H1 (cell line): ENCODE results near the gene CPNE5. TPM values are rescaled to one million over a fixed set of nuclear protein-coding genes. Genes with fewer than 3 reads are reported as not detected.

ENCODE experiments used
- CTCF ChIA-PET: fragments of 300-600 bp; sonication (Branson Sonifier 250); formaldehyde crosslinking; loops from one replicate; lab custom pipeline; 2021; ENCODE audit not compliant: partially characterized antibody; lab: Charles Lee
- POLR2A ChIA-PET: fragments of 300-600 bp; sonication (Branson Sonifier 250); formaldehyde crosslinking; loops from one replicate; lab custom pipeline; 2021; ENCODE audit warnings: inconsistent platforms; ENCODE audit not compliant: partially characterized antibody; lab: Charles Lee
- DNase-seq, 2 experiments: peaks; one replicate each; pipeline versions ENCODE4 v3.0.0 to v3.0.0-alpha.2; 2010 to 2022; ENCODE audit warnings: low spot score in 2 of 2, low read depth in 1 of 2, mixed read lengths in 1 of 2
- FAIRE-seq: peaks from 2 replicates; lab custom pipeline; 2011; peaks lifted over from hg19 to GRCh38; lab: Jason Lieb, UNC
- H2AFZ ChIP-seq: 2 replicates; pipeline ENCODE4 v1.8.1; 2012; ENCODE audit warnings: low read length, inconsistent platforms
- H2AK5ac ChIP-seq: 2 replicates; pipeline ENCODE4 v1.6.1; 2013; ENCODE audit warnings: low read depth, low read length
- H2BK120ac ChIP-seq: replicated peaks from 2 replicates; pipeline ENCODE3; 2013; ENCODE audit warnings: low read depth, low read length, inconsistent platforms
- H2BK12ac ChIP-seq: 2 replicates; pipeline ENCODE4 v1.6.1; 2013; ENCODE audit warnings: low read depth, low read length
- H2BK15ac ChIP-seq: 2 replicates; pipeline ENCODE4 v1.6.1; 2013; ENCODE audit warnings: low read length
- H2BK20ac ChIP-seq: 2 replicates; pipeline ENCODE4 v1.6.1; 2013; ENCODE audit warnings: low read length
- H2BK5ac ChIP-seq: 2 replicates; pipeline ENCODE4 v1.6.1; 2013; ENCODE audit warnings: low read depth, low read length
- H3K14ac ChIP-seq: 2 replicates; pipeline ENCODE4 v1.6.1; 2013; ENCODE audit warnings: inconsistent platforms; ENCODE audit not compliant: insufficient read length
- H3K18ac ChIP-seq: 2 replicates; pipeline ENCODE4 v1.6.1; 2013; ENCODE audit warnings: low read length; ENCODE audit errors: extremely low read depth
- H3K23ac ChIP-seq: 2 replicates; pipeline ENCODE4 v1.6.1; 2013; ENCODE audit warnings: inconsistent platforms; ENCODE audit not compliant: insufficient read length
- H3K23me2 ChIP-seq: 2 replicates; pipeline ENCODE4 v1.6.1; 2013; ENCODE audit warnings: low read depth, low read length
- H3K27ac ChIP-seq: 2 replicates; pipeline ENCODE4 v1.6.1; 2011; ENCODE audit warnings: low read depth, low read length, inconsistent platforms
- H3K27me3 ChIP-seq, 4 experiments: replicated peaks in 1 of 4; 1 replicate in 1 of 4; 2 replicates in 3 of 4; pipeline versions ENCODE4 v1.6.1 to v1.8.1; 2011 to 2013; ENCODE audit warnings: low read length in 3 of 4, mild to moderate bottlenecking in 3 of 4, inconsistent platforms in 2 of 4, mixed read lengths in 2 of 4, moderate library complexity in 1 of 4; ENCODE audit not compliant: control insufficient read depth in 3 of 4, insufficient read depth in 3 of 4; ENCODE audit errors: extremely low read depth in 1 of 4
- H3K36me3 ChIP-seq, 4 experiments: 2 replicates each; pipeline versions ENCODE4 v1.6.1 to v1.8.1; 2011 to 2013; ENCODE audit warnings: mild to moderate bottlenecking in 4 of 4, low read length in 3 of 4, moderate library complexity in 2 of 4, control low read depth in 1 of 4, inconsistent platforms in 1 of 4; ENCODE audit not compliant: insufficient read depth in 4 of 4, control insufficient read depth in 2 of 4
- H3K4ac ChIP-seq: replicated peaks from 2 replicates; pipeline ENCODE3; 2013; ENCODE audit warnings: low read length, low read depth, mixed read lengths, inconsistent platforms; ENCODE audit not compliant: insufficient read length
- H3K4me1 ChIP-seq, 4 experiments: replicated peaks in 1 of 4; 1 replicate in 1 of 4; 2 replicates in 3 of 4; pipeline versions ENCODE4 v1.6.1 to v1.8.1; 2011 to 2013; ENCODE audit warnings: low read length in 3 of 4, inconsistent platforms in 2 of 4, mixed read lengths in 1 of 4; ENCODE audit not compliant: insufficient read depth in 4 of 4, control insufficient read depth in 3 of 4
- H3K4me2 ChIP-seq, 2 experiments: 2 replicates each; pipeline versions ENCODE4 v1.6.1 to v1.8.1; 2011 to 2013; ENCODE audit warnings: low read depth in 2 of 2, low read length in 2 of 2, control low read depth in 1 of 2, inconsistent platforms in 1 of 2, mild to moderate bottlenecking in 1 of 2; ENCODE audit not compliant: insufficient read depth in 1 of 2
- H3K4me3 ChIP-seq, 4 experiments: fragments of 200-600, 300-600 bp in 1 of 4; sonication (generic), shearing (Covaris generic), sonication (Bioruptor Twin) in 1 of 4; 2 replicates each; pipeline versions ENCODE4 v1.5.1 to v1.8.1; 2011 to 2016; ENCODE audit warnings: low read length in 4 of 4, low read depth in 3 of 4, control low read depth in 2 of 4, inconsistent platforms in 2 of 4, mild to moderate bottlenecking in 2 of 4, mixed read lengths in 1 of 4, moderate library complexity in 1 of 4; ENCODE audit not compliant: insufficient read depth in 2 of 4; ENCODE audit errors: extremely low read depth in 1 of 4
- H3K56ac ChIP-seq: replicated peaks from 2 replicates; pipeline ENCODE3; 2013; ENCODE audit warnings: low read depth, mild to moderate bottlenecking, mixed read lengths, low read length, inconsistent platforms; ENCODE audit not compliant: insufficient read length
- H3K79me1 ChIP-seq: 2 replicates; pipeline ENCODE4 v1.6.1; 2013; ENCODE audit warnings: low read depth, low read length, control low read depth
- H3K79me2 ChIP-seq, 2 experiments: 2 replicates each; pipeline versions ENCODE4 v1.6.1 to v1.8.1; 2012 to 2013; ENCODE audit warnings: low read length in 2 of 2, mild to moderate bottlenecking in 2 of 2, inconsistent platforms in 1 of 2; ENCODE audit not compliant: insufficient read depth in 2 of 2, control insufficient read depth in 1 of 2
- H3K9ac ChIP-seq, 4 experiments: replicated peaks in 1 of 4; 1 replicate in 1 of 4; 2 replicates in 3 of 4; pipeline versions ENCODE4 v1.6.1 to v1.8.1; 2011 to 2013; ENCODE audit warnings: low read depth in 3 of 4, low read length in 3 of 4, control low read depth in 2 of 4, mild to moderate bottlenecking in 2 of 4, moderate library complexity in 2 of 4, inconsistent platforms in 1 of 4; ENCODE audit errors: extremely low read depth in 1 of 4
- H3K9me3 ChIP-seq, 2 experiments: 2 replicates each; pipeline versions ENCODE4 v1.6.1 to v1.8.1; 2012 to 2013; ENCODE audit warnings: mild to moderate bottlenecking in 2 of 2, moderate library complexity in 2 of 2, control low read depth in 1 of 2, inconsistent platforms in 1 of 2, low read depth in 1 of 2, low read length in 1 of 2, mixed read lengths in 1 of 2; ENCODE audit not compliant: insufficient read depth in 2 of 2
- H4K20me1 ChIP-seq, 2 experiments: replicated peaks in 1 of 2; 2 replicates each; pipeline versions ENCODE3 to v1.8.1; 2011 to 2013; ENCODE audit warnings: inconsistent platforms in 2 of 2, low read length in 2 of 2, mild to moderate bottlenecking in 1 of 2; ENCODE audit not compliant: insufficient read depth in 2 of 2, control insufficient read depth in 1 of 2
- H4K5ac ChIP-seq: 2 replicates; pipeline ENCODE4 v1.6.1; 2013; ENCODE audit warnings: low read length, low read depth, mixed read lengths, inconsistent platforms; ENCODE audit not compliant: insufficient read length
- H4K8ac ChIP-seq: 2 replicates; pipeline ENCODE4 v1.8.0; 2013; ENCODE audit warnings: mild to moderate bottlenecking, moderate library complexity, low read length, inconsistent platforms; ENCODE audit not compliant: insufficient read depth; ENCODE audit errors: extremely low read depth
- H4K91ac ChIP-seq: replicated peaks from 2 replicates; pipeline ENCODE3; 2013; ENCODE audit warnings: low read length, mixed read lengths, inconsistent platforms; ENCODE audit not compliant: insufficient read length
- CBX5 ChIP-seq: fragments of 300-800, 300-1000 bp; sonication (generic); IDR thresholded peaks from 2 replicates; pipeline ENCODE4 v1.7.1; 2016; ENCODE audit warnings: antibody characterized with exemption, low read length, low read depth
- CBX8 ChIP-seq: fragments of 300-800, 300-1000 bp; sonication (generic); IDR thresholded peaks from 2 replicates; pipeline ENCODE4 v1.7.1; 2016; ENCODE audit warnings: low read depth, low read length, borderline replicate concordance
- CTBP2 ChIP-seq: IDR thresholded peaks from 2 replicates; pipeline ENCODE4 v1.7.0; 2011; ENCODE audit warnings: borderline replicate concordance, mild to moderate bottlenecking, moderate library complexity, mixed read lengths, low read length; ENCODE audit not compliant: insufficient read depth, insufficient read length
- EZH2 ChIP-seq: fragments of 200-600 bp; sonication (generic); IDR thresholded peaks from 2 replicates; pipeline ENCODE4 v1.7.1; 2012; ENCODE audit warnings: low read depth, mild to moderate bottlenecking, moderate library complexity, low read length, inconsistent platforms; ENCODE audit not compliant: severe bottlenecking
- JUND ChIP-seq: IDR thresholded peaks from 2 replicates; pipeline ENCODE4 v1.6.1; 2011; ENCODE audit warnings: mild to moderate bottlenecking, improper control_type of control experiment, low read length
- NRF1 ChIP-seq: IDR thresholded peaks from 2 replicates; pipeline ENCODE4 v1.6.1; 2011; ENCODE audit warnings: mild to moderate bottlenecking, low read depth, low read length, improper control_type of control experiment
- RNF2 ChIP-seq: fragments of 200-900, 300-1000 bp; sonication (generic); IDR thresholded peaks from 2 replicates; pipeline ENCODE4 v1.7.1; 2016; ENCODE audit warnings: borderline replicate concordance, low read depth, mild to moderate bottlenecking, antibody characterized with exemption, low read length; ENCODE audit not compliant: poor library complexity, severe bottlenecking; ENCODE audit errors: missing control alignments
- SIRT6 ChIP-seq: IDR thresholded peaks from one replicate; pipeline ENCODE4 v1.7.1; 2012; ENCODE audit warnings: low read length, inconsistent platforms
- SP1 ChIP-seq: IDR thresholded peaks from 2 replicates; pipeline ENCODE4 v1.6.1; 2011; ENCODE audit warnings: low read depth, low read length
- ZNF274 ChIP-seq: IDR thresholded peaks from 2 replicates; pipeline ENCODE4 v1.7.0; 2012; ENCODE audit warnings: low read length, borderline replicate concordance; ENCODE audit errors: extremely low read depth
- WGBS, 2 experiments: shearing (Covaris generic) in 1 of 2; methylation state at CpG; one replicate each; pipeline versions ENCODE4 v1.1.6 to v1.1.7; 2013 to 2015; ENCODE audit warnings: low lambda C conversion rate in 2 of 2, mixed read lengths in 2 of 2, inconsistent platforms in 1 of 2, low coverage in 1 of 2, missing lambda C conversion rate in 1 of 2; ENCODE audit not compliant: insufficient replicate concordance in 2 of 2, insufficient coverage in 1 of 2, insufficient read length in 1 of 2; ENCODE audit errors: extremely low coverage in 1 of 2, missing lambda C conversion rate in 1 of 2; 5-methylcytosine and 5-hydroxymethylcytosine counted together
- polyA plus RNA-seq, 7 experiments: library from polyadenylated mRNA; depleted of rRNA in 3 of 7; stranded (reverse) in 5 of 7; unstranded in 2 of 7; fragments of >200 nt in 5 of 7; fragments of 200-250 nt in 2 of 7; gene quantifications; 1 replicate in 5 of 7; 2 replicates in 1 of 7; 4 replicates in 1 of 7; pipeline versions ENCODE4 v1.2.1 to v1.2.3, GENCODE V29; 2011 to 2013; ENCODE audit warnings: missing spikeins in 2 of 7, mixed read lengths in 2 of 7
- total RNA-seq: library from RNA; stranded (reverse); fragmentation: NEBNext Ultra II Directional; extraction: Animal tissue kit (Norgen Biotek cat#: 25700); gene quantifications from 2 replicates; pipeline ENCODE4 v1.2.1, GENCODE V29; 2021
- TF ChIP-seq, protein P1 (sequence below): IDR thresholded peaks from 2 replicates; pipeline ENCODE4 v1.6.1; 2011; ENCODE audit warnings: low read depth, mild to moderate bottlenecking, low read length; ENCODE audit not compliant: insufficient read depth

The CPNE5 gene
- total and polyA plus RNA-seq, 2 of the 8 experiments (the other 6 are each of a cell fraction or from before 2014, with no cell fraction given), result 0.88 to 1.8 TPM

DNA sequence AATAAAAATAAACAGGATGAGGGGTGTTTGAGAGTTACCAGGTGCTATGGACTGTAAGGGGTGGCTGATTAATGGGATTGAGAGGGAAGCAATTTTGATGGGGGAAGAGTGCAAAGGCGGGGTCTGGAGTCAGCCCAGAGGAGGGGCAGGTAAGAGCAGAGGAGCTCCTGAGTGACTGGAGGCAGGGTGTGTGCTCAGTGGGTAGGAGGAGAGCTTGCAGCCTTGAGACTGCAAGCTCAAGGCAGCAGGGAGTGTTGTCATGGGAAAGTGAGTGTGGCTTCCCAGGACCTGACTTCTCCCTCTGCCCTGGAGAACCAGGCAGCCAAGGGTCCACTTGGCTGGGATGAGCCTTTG lies 87.4 kb downstream of the CPNE5 start:
- no peak overlapping the region for H2BK20ac ChIP-seq
- H2BK120ac ChIP-seq, result no peak overlapping the region
- no peak overlapping the region for H3K18ac ChIP-seq
- H2AFZ ChIP-seq, result no peak overlapping the region
- TF ChIP-seq ZNF274 (no peak), SP1 (no peak), SIRT6 (no peak), CBX8 (no peak), NRF1 (no peak), RNF2 (no peak), CTBP2 (no peak), CBX5 (no peak), EZH2 (no peak), JUND (no peak)
- TF ChIP-seq, protein P1, sequence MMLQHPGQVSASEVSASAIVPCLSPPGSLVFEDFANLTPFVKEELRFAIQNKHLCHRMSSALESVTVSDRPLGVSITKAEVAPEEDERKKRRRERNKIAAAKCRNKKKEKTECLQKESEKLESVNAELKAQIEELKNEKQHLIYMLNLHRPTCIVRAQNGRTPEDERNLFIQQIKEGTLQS, result no peak
- TF ChIP-seq, all 59 proteins: peak for 0
- Histone ChIP-seq H3K4me3 (no peak overlapping the region), H3K56ac (no peak overlapping the region), H3K79me2 (no peaks in the 10 kb centered on the region), H3K4me1 (peaks cover 0 to 2% (median 0%) of the 10 kb centered on the region in 4 experiments; a peak in 2 of 7 replicates), H3K9me3 (0 out of 4 replicates have a peak, but pooled peaks cover 0 to 3% of the 10 kb centered on the region in 2 experiments), H3K9ac (no peak overlapping the region), H3K79me1 (no peaks in the 10 kb centered on the region), H4K5ac (no peak overlapping the region), H3K23ac (no peak overlapping the region), H4K8ac (no peak overlapping the region), H2BK5ac (no peak overlapping the region), H4K91ac (no peak overlapping the region), H4K20me1 (no peaks in the 10 kb centered on the region), H3K23me2 (no peaks in the 10 kb centered on the region), H3K27me3 (no peaks in the 10 kb centered on the region; a peak in 1 of 7 replicates), H3K4ac (no peak overlapping the region), H3K4me2 (no peak overlapping the region), H2BK15ac (no peak overlapping the region), H3K27ac (no peak overlapping the region), H2BK12ac (no peak overlapping the region), H2AK5ac (no peak overlapping the region), H3K14ac (no peak overlapping the region), H3K36me3 (no peaks in the 10 kb centered on the region)
- 38% methylated on average over 1 of the region's 1 CpG; no CpG with 5 or more reads in 1 of the 2 experiments for WGBS, 2 experiments
- DNase-seq (no peak), FAIRE-seq (no peak)
- ChIA-PET POLR2A (no interaction called here), CTCF (interaction anchor here (0.6 to 6.9 kb wide), 6 partner anchors 8 to 136 kb away, joined by 3 to 51 read pairs (median 5); no protein-coding TSS in a partner anchor)
